Gastroesophageal sphincter (tissue), 4 donors: ENCODE data around the gene SRR. TPM values are rescaled to one million over a fixed set of nuclear protein-coding genes. Genes with fewer than 3 reads are reported as not detected.

Experiments
- ATAC-seq: fragments of 150-250 bp; one replicate; pipeline ENCODE4 v1.9.1; 2016; ENCODE audit warnings: mild to moderate bottlenecking, moderate library complexity
- H3K27ac ChIP-seq, 4 donors: fragments of 200-600 bp; sonication (generic) in 3 of 4; 1 replicate in 3 of 4; 2 replicates in 1 of 4; pipeline ENCODE4 v1.5.1; 2016 to 2019
- H3K27me3 ChIP-seq: fragments of 200-600 bp; sonication (generic); one replicate; pipeline ENCODE4 v1.5.1; 2019
- H3K36me3 ChIP-seq, 2 donors: fragments of 200-600 bp; sonication (generic); one replicate each; pipeline ENCODE4 v1.5.1; 2019; ENCODE audit warnings: control low read depth in 1 of 2
- H3K4me1 ChIP-seq, 3 donors: fragments of 200-600 bp; sonication (generic); 1 replicate in 2 of 3; 2 replicates in 1 of 3; pipeline ENCODE4 v1.5.1; 2016 to 2019; ENCODE audit warnings: control low read depth in 2 of 3
- H3K4me3 ChIP-seq, 2 donors: fragments of 200-600 bp; sonication (generic); one replicate each; pipeline ENCODE4 v1.5.1; 2019; ENCODE audit warnings: mild to moderate bottlenecking in 1 of 2, moderate library complexity in 1 of 2
- H3K9me3 ChIP-seq, 3 donors: fragments of 200-600 bp; sonication (generic); one replicate each; pipeline ENCODE4 v1.5.1; 2017 to 2019; ENCODE audit warnings: control low read depth in 2 of 3
- CTCF ChIP-seq, 4 experiments: fragments of 200-600 bp in 2 of 4; fragments of 450-650 bp in 2 of 4; sonication (generic) in 1 of 4; IDR thresholded peaks; one replicate each; pipeline ENCODE4 v1.5.1; 2017 to 2019; ENCODE audit warnings: antibody characterized with exemption in 4 of 4, mild to moderate bottlenecking in 2 of 4, moderate library complexity in 2 of 4
- EP300 ChIP-seq: sonication (generic); formaldehyde crosslinking; IDR thresholded peaks from one replicate; pipeline ENCODE4 v1.6.1; 2017; ENCODE audit warnings: antibody characterized with exemption, mild to moderate bottlenecking
- POLR2A ChIP-seq, 2 donors: fragments of 450-650 bp; IDR thresholded peaks; one replicate each; pipeline ENCODE4 v1.6.1; 2017; ENCODE audit warnings: antibody characterized with exemption in 2 of 2, mild to moderate bottlenecking in 2 of 2, moderate library complexity in 1 of 2
- POLR2AphosphoS5 ChIP-seq: sonication (generic); formaldehyde crosslinking; IDR thresholded peaks from one replicate; pipeline ENCODE4 v1.6.1; 2017; ENCODE audit warnings: antibody characterized with exemption
- WGBS, 2 donors: methylation state at CpG; one replicate each; pipeline ENCODE4 v1.1.5; 2018; ENCODE audit warnings: low coverage in 1 of 2; 5-methylcytosine and 5-hydroxymethylcytosine counted together
- total RNA-seq, 4 donors: library from RNA; depleted of rRNA; stranded (reverse); fragments of >200 nt; gene quantifications; one replicate each; pipeline ENCODE4 v1.1.0, GENCODE V29; 2016

Gene SRR
- total RNA-seq, 4 donors from 2014 or later: 13.7 to 38.8 (median 16.9) TPM

- H3K9me3 ChIP-seq: no peaks in the 10 kb centered on the region
- H3K27me3 ChIP-seq: no peaks in the 10 kb centered on the region
- no peak for ATAC-seq
- no peak overlapping the region for H3K27ac ChIP-seq
- TF ChIP-seq EP300: no peak
- no peak for TF ChIP-seq CTCF (IDR thresholded peaks at IDR 0.05)
- no peak for TF ChIP-seq POLR2A (IDR thresholded peaks at IDR 0.05)
- TF ChIP-seq POLR2AphosphoS5: no peak
- H3K4me1 ChIP-seq: peaks cover 0 to 12% (median 0%) of the 10 kb centered on the region in 3 donors
- no peak overlapping the region for H3K4me3 ChIP-seq
- WGBS, 2 donors: 81 to 92% methylated on average over 6 to 8 of the region's 10 CpGs
- peaks cover 0 to 55% of the 10 kb centered on the region in 2 donors for H3K36me3 ChIP-seq
Measured at GRCh38 chr17:2344528-2344927, 40.8 kb downstream of the SRR start.

GRCh38 chr17:2346475-2346874, 42.7 kb downstream of the SRR start:
- no peak overlapping the region for H3K4me3 ChIP-seq
- no CpG with 5 or more reads among the region's 8 CpGs for WGBS, 2 donors

GRCh38 chr17:2347805-2348685, 44.3 kb downstream of the SRR start:
- 52 to 77% methylated on average over 5 to 6 of the region's 11 CpGs for WGBS, 2 donors
- ATAC-seq: peak; percentile 87
- H3K4me1 ChIP-seq: peaks cover 0 to 16% (median 0%) of the 10 kb centered on the region in 3 donors
- H3K27me3 ChIP-seq: no peaks in the 10 kb centered on the region
- H3K9me3 ChIP-seq: no peaks in the 10 kb centered on the region
- H3K36me3 ChIP-seq: peaks cover 0 to 31% of the 10 kb centered on the region in 2 donors
- H3K4me3 ChIP-seq: no peak overlapping the region
- TF ChIP-seq POLR2AphosphoS5 (no peak), EP300 (no peak), POLR2A (IDR thresholded peaks at IDR 0.05) (no peak), CTCF (IDR thresholded peaks at IDR 0.05) (no peak)
- no peak overlapping the region for H3K27ac ChIP-seq

More at GRCh38 chr17:2346475-2346874, 42.7 kb downstream of the SRR start:
- Histone ChIP-seq H3K36me3 (peaks cover 0 to 47% of the 10 kb centered on the region in 2 donors), H3K9me3 (no peaks in the 10 kb centered on the region), H3K27me3 (no peaks in the 10 kb centered on the region), H3K27ac (no peak overlapping the region), H3K4me1 (peaks cover 0 to 12% (median 0%) of the 10 kb centered on the region in 3 donors)
- ATAC-seq: no peak
- TF ChIP-seq EP300 (no peak), CTCF (IDR thresholded peaks at IDR 0.05) (no peak), POLR2AphosphoS5 (no peak), POLR2A (IDR thresholded peaks at IDR 0.05) (no peak)

GRCh38 chr17:2351269-2351668, 47.5 kb downstream of the SRR start:
- H3K4me1 ChIP-seq: peaks cover 0 to 20% (median 0%) of the 10 kb centered on the region in 3 donors
- H3K36me3 ChIP-seq: peaks cover 0 to 9% of the 10 kb centered on the region in 2 donors
- no peaks in the 10 kb centered on the region for H3K27me3 ChIP-seq
- TF ChIP-seq EP300 (no peak), POLR2A (IDR thresholded peaks at IDR 0.05) (no peak), CTCF (IDR thresholded peaks at IDR 0.05) (no peak), POLR2AphosphoS5 (no peak)
- no peak overlapping the region for H3K4me3 ChIP-seq
- H3K27ac ChIP-seq: no peak overlapping the region
- WGBS, 2 donors: 92% methylated on average over 6 of the region's 6 CpGs; no CpG with 5 or more reads in 1 of the 2 donors
- H3K9me3 ChIP-seq: no peaks in the 10 kb centered on the region
- ATAC-seq: no peak

- Histone ChIP-seq H3K27me3 (no peaks in the 10 kb centered on the region), H3K4me3 (no peak overlapping the region), H3K9me3 (no peaks in the 10 kb centered on the region), H3K4me1 (peaks cover 0 to 19% (median 4%) of the 10 kb centered on the region in 3 donors), H3K36me3 (no peaks in the 10 kb centered on the region), H3K27ac (no peak overlapping the region)
- WGBS, 2 donors: 80 to 94% methylated on average over 3 to 7 of the region's 8 CpGs
- TF ChIP-seq POLR2A (IDR thresholded peaks at IDR 0.05) (no peak), CTCF (IDR thresholded peaks at IDR 0.05) (no peak), POLR2AphosphoS5 (no peak), EP300 (no peak)
- no peak for ATAC-seq
Measured at GRCh38 chr17:2354311-2354710, 50.6 kb downstream of the SRR start.
